Measurements from ENCODE around the gene MRPL4. TPM values are rescaled to one million over a fixed set of nuclear protein-coding genes. Genes with fewer than 3 reads are reported as not detected.

MRPL4 gene
- total and polyA plus RNA-seq, 2 of the 13 experiments (the other 11 are each of a cell fraction or from before 2014, with no cell fraction given): 40.6 to 42.5 TPM

- Histone ChIP-seq H3K4me2 (ENCODE audit: low read depth, low read length) (peak overlapping the region; percentile 90), H3K4me3 (replicated peaks in 1 of 3; ENCODE audit: insufficient read depth in 1 of 3, low read depth in 2 of 3, low read length in 3 of 3) (peak overlapping the region; percentile 72 to 77 (median 74)), H3K36me3 (replicated peaks in 1 of 2; ENCODE audit: control insufficient read depth in 1 of 2, insufficient read depth in 2 of 2, low read length in 2 of 2) (no peaks in the 10 kb centered on the region), H3K4me1 (ENCODE audit: insufficient read depth, low read length) (peaks cover 33% of the 10 kb centered on the region), H3K9ac (ENCODE audit: insufficient read depth, low read depth, low read length) (peak overlapping the region; percentile 59), H3K79me2 (ENCODE audit: insufficient read depth, low read length) (no peaks in the 10 kb centered on the region), H4K20me1 (ENCODE audit: insufficient read depth, low read length) (no peaks in the 10 kb centered on the region), H2AFZ (ENCODE audit: low read length) (no peak overlapping the region), H3K27ac (ENCODE audit: extremely low read length, insufficient read depth, low read length) (no peak overlapping the region), H3K27me3 (ENCODE audit: control insufficient read depth in 1 of 2, insufficient read depth in 2 of 2, low read length in 2 of 2) (peaks cover 2 to 11% of the 10 kb centered on the region in 2 experiments; a peak in 4 of 5 replicates), H3K9me3 (ENCODE audit: low read length) (no peaks in the 10 kb centered on the region)
- in situ Hi-C loops (cut with HindIII; ENCODE audit: extremely low pct_ligation_motif_present, low pct_unique_long_range_greater_than_20kb): loop anchor here (10.0 kb wide), 1 partner anchor 296 kb away; the partner anchor contains the start of gene OLFM2
- 5% methylated on average over 13 of the region's 70 CpGs for WGBS (ENCODE audit: low lambda C conversion rate)
- no TSS peak for BruUV-seq (replicated peaks)
- intact Hi-C loops (cut with micrococcal nuclease; ENCODE audit: unreplicated experiment): no loop called here
- ATAC-seq (no peak), FAIRE-seq (no peak), DNase-seq (ENCODE audit: low spot score) (no peak)
- CTCF ChIA-PET (ENCODE audit: low intra/inter-chr PET ratio, low total read pairs): interaction anchor here (3.9 kb wide), 1 partner anchor 20 kb away, joined by 33 read pairs; no protein-coding TSS in a partner anchor
- POLR2A ChIA-PET: interaction anchor here (1.2 kb wide), 1 partner anchor 10 kb away, joined by 3 read pairs; no protein-coding TSS in a partner anchor
- TF ChIP-seq YEATS4 (CRISPR knock-in tag; IDR thresholded peaks at IDR 0.05; ENCODE audit: borderline replicate concordance) (peak; percentile 20; the same call in 1 of the 2 replicates), ZNF776 (CRISPR knock-in tag; IDR thresholded peaks at IDR 0.05) (0 out of 2 replicates have a peak, but pooled peaks have one; percentile 3), ZNF296 (CRISPR knock-in tag; conservative IDR thresholded peaks at IDR 0.05) (no peak), ZNF232 (CRISPR knock-in tag; IDR thresholded peaks at IDR 0.05; ENCODE audit: borderline replicate concordance) (0 out of 2 replicates have a peak, but pooled peaks have one; percentile 19), HNRNPK (IDR thresholded peaks at IDR 0.05; ENCODE audit: low read depth, low read length, poor library complexity, severe bottlenecking) (no peak), ZNF274 (CRISPR knock-in tag; IDR thresholded peaks at IDR 0.05) (0 out of 2 replicates have a peak, but pooled peaks have one; percentile 26), ATF7-NPFF (CRISPR knock-in tag; IDR thresholded peaks at IDR 0.05; ENCODE audit: low read depth) (0 out of 2 replicates have a peak, but pooled peaks have one; percentile 33), ZBTB44 (CRISPR knock-in tag; IDR thresholded peaks at IDR 0.05) (no peak), ARNTL (CRISPR knock-in tag; IDR thresholded peaks at IDR 0.05) (peak; percentile 8; the same call in 1 of the 2 replicates), PRPF4 (IDR thresholded peaks at IDR 0.05; ENCODE audit: low read depth, low read length, poor library complexity, severe bottlenecking) (no peak), ZNF839 (CRISPR knock-in tag; IDR thresholded peaks at IDR 0.05; ENCODE audit: borderline replicate concordance) (0 out of 2 replicates have a peak, but pooled peaks have one; percentile 19), MTA1 (CRISPR knock-in tag; IDR thresholded peaks at IDR 0.05; ENCODE audit: borderline replicate concordance) (peak; percentile 48; the same call in 1 of the 2 replicates), TEAD3 (CRISPR knock-in tag; optimal IDR thresholded peaks at IDR 0.05; ENCODE audit: borderline replicate concordance) (peak; percentile 19), ZNF160 (CRISPR knock-in tag; IDR thresholded peaks at IDR 0.05) (0 out of 2 replicates have a peak, but pooled peaks have one; percentile 33), HMGXB4 (CRISPR knock-in tag; IDR thresholded peaks at IDR 0.05; ENCODE audit: borderline replicate concordance in 1 of 2, low read depth in 1 of 2) (0 out of 4 replicates have a peak, but pooled peaks of 1 of the 2 experiments have one; percentile 15), ZNF777 (CRISPR knock-in tag; IDR thresholded peaks at IDR 0.05) (peak; percentile 55; the same call in 1 of the 2 replicates), ZNF331 (CRISPR knock-in tag; IDR thresholded peaks at IDR 0.05) (no peak), KLF15 (CRISPR knock-in tag; IDR thresholded peaks at IDR 0.05; ENCODE audit: borderline replicate concordance) (0 out of 2 replicates have a peak, but pooled peaks have one; percentile 30), HNRNPLL (IDR thresholded peaks at IDR 0.05; ENCODE audit: low read depth, low read length, poor library complexity, severe bottlenecking) (peak; percentile 17), ARNT2 (CRISPR knock-in tag; IDR thresholded peaks at IDR 0.05; ENCODE audit: low read depth) (0 out of 2 replicates have a peak, but pooled peaks have one; percentile 23)
Measured at GRCh38 chr19:10230173-10230860, 21.7 kb upstream of the MRPL4 start.

All from HepG2 (cell line).